ENCODE measurements around the gene NDUFS7.
"Not testable (repeated sequence)": the region's sequence is repeated elsewhere in the genome, so short reads cannot be mapped to it uniquely, and the experiment has no call there.

Gene NDUFS7

DNA sequence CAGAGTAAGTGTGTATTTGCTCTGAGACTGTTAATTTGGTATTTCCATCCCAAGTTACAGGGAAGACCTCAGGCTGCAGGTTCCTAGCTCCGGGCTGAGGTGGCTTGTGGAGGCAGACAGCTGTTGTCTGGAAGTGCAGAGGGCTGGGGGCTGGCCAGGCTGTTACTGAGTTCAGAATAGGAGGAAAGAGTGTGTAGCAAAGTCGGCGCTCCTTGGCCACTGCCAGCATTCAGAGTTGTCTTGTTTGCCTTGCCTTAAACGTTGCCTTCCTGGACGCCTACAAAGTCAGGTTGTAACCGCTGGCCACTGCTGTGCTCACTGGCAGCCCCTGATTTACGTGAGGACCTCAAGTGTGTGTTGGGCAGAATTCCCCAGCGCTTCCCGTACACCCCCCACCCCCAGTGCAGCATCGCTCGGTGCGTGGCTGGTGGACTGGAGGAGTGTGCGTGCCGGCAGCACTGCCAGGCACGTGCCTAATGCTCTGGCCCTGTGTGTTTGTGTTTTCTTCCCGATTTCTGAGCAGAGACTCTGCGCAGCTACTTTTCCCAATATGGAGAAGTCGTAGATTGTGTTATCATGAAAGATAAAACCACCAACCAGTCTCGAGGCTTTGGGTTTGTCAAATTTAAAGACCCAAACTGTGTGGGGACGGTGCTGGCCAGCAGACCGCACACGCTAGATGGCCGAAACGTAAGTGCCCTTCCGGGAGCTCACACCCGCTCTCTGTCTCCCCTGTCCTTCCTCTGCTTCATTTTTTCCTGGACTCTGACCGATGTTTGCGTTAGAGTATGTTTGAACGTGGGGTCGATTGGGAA is 34.2 kb downstream of the NDUFS7 start:
- no peak for DNase-seq (ENCODE audit: low spot score)

DNA sequence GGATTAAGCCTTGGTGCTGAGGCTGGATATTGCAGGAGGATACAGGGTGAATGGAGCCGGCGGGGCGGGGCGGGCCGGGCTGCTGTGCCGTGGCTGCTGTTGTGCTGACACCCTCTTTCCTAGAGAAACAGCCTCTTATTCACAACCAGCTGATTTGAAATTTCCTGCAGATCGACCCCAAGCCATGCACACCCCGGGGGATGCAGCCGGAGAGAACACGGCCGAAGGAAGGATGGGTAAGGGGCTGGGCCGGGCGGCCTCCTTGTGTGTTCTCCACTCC is 34.7 kb downstream of the NDUFS7 start:
- no peak for DNase-seq (ENCODE audit: low spot score)

DNA sequence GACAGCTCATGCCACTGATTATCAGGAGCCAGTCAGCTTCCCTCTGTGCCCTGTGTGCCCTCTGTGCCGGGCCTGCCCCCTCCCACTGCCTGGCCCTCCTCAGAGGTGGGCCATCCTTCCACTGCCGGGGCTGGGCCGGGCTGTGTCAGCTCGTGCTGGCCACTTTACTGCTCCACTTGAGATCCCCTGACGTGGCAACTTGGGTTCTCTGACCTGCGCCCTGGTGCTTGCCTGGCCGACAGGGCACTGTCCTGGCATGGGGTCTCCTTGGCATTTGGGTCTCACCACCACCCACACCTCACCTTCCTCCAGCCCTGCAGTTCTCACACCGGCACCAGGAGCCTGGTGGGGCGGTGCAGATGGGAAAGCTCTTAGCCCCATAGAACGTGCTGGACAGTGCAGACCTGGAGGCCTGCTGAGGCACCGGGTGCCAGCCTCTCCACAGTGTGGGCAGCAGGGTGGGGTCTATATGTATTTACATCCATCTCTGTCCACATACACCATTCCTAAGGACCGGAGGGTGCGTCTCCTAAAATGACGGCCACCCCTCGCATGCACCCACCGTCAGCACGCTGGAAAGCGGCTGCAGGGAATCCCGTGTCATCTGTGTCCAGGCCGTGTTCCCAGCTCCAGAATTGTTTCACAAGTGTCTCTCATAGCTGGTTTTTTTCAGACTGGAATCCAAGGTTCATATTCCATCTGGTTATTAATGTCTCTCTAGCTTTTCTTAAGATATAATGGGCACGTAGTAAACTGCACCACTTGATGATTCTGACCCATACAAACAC is 35.4 kb downstream of the NDUFS7 start:
- DNase-seq (ENCODE audit: low spot score): no peak

DNA sequence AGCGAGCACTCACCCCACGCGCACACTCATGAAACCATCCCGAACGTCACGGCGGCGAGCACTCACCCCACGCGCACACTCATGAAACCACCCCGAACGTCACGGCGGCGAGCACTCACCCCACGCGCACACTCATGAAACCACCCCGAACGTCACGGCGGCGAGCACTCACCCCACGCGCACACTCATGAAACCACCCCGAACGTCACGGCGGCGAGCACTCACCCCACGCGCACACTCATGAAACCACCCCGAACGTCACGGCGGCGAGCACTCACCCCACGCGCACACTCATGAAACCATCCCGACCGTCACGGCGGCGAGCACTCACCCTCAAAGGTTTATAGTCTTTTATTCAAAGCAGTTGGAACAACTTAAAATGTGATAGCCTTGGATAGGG is 36.4 kb downstream of the NDUFS7 start:
- not testable (repeated sequence) for DNase-seq (ENCODE audit: low spot score)

DNA sequence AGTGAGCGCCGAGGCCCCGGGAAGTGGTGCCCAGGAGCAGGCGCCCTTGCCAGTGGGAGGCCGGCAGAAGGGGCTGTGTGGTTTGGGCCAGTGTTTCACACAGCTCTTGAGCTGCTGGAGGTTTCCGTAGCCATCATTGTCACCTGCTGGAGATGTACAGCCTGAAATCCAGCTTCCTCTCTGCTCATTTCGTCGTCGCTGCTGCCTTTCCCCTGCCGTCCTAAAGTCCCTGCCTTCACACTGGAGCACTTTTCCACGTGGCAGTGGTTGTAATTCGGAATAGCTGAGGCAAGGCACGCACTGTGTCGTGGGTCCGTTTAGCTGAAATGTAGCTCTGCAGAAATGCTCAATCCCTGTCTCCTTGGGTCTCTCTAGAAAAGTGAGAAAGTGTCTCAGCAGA is 36.9 kb downstream of the NDUFS7 start:
- no peak for DNase-seq (ENCODE audit: low spot score)

DNA sequence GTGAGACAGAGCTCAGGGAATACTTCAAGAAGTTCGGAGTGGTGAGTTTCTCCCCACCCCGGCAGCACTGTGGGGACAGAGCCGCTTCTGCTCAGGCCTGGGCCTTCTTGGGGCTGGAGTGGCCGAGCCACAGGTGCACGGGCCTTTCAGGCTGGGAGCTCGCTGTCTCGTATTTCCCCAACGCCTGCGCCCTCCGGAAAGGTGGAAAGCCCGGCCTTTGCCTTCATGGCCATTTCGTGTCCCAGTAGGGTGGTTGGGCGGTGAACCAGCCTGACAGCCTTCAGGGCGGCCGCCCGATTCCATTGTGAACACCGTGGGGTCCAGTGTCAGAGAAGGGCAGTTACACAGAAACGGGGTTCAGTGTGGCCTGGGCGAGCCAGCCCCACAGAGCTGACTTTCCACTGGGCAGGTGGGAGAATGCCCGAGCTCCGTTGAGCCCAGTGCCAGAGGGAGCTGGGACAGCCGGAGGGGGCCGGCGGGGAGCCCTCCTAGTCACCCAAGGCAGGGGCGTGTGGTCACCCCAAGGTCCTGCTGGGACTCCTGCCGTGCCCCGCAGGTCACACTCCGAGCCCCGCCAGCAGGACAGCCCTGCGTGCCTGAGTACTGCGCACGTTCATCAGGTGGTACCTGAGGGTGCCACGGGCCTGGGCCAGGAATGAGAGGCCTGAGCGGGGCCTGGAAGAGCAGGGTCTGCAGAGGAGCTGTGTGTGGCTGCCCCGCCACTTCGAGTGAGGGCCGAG is 37.7 kb downstream of the NDUFS7 start:
- DNase-seq (ENCODE audit: low spot score): no peak

DNA sequence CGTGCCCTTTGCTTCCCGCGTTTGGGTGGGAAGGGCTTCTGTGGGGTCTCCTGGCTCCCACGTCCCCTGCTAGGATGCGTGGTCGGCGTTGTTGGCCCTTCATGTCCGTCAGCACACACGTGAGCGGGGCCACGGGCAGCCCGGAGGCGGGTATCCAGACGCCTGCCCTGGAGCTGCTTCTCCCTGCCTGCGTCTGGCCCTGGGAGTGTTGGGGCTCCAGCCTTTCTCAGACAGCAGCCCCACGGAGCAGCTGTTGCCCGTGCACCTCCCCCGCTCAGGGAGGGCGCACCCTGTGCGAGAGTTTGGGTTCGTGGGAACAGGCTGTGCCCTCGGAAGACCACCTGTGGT is 38.2 kb downstream of the NDUFS7 start:
- no peak for DNase-seq (ENCODE audit: low spot score)

DNA sequence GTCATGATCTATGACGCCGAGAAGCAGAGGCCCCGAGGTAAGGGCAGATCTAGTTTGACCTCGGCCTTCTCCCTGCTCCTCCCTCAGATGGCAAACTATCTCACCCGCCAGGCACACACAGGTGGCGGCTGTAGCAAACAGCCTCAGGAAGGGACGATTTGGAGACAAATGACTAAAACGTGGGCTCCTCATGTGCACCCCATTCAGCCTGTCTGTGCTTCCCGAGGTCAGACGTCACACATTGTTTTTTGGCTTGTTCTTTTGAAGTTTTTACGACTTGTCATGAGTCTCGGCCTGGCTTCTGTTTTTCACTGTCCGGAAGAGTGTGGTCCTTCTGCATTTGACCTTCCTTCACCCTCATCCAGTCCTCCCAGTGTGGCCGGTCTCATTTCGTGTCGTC is 38.7 kb downstream of the NDUFS7 start:
- no peak for DNase-seq (ENCODE audit: low spot score)

DNA sequence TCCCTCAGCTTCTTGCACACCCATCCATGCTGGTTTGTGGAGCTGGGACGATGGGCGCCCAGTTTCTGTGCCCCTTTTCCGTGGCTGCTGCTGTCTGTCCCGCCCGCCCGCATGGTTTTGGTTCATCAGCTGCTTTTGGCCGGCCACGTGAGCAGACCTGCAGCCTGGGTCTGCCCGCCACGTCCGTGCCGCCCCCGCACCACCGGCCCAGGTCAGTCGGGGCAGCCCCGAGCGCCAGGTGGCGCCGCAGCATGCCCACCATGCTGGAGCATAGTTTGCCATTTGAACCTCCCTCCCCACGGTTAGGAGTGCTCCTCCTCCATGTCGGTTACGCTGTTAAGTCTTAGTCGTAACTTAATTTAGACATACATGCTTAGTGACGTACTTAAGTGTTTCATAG is 39.2 kb downstream of the NDUFS7 start:
- no peak for DNase-seq (ENCODE audit: low spot score)

DNA sequence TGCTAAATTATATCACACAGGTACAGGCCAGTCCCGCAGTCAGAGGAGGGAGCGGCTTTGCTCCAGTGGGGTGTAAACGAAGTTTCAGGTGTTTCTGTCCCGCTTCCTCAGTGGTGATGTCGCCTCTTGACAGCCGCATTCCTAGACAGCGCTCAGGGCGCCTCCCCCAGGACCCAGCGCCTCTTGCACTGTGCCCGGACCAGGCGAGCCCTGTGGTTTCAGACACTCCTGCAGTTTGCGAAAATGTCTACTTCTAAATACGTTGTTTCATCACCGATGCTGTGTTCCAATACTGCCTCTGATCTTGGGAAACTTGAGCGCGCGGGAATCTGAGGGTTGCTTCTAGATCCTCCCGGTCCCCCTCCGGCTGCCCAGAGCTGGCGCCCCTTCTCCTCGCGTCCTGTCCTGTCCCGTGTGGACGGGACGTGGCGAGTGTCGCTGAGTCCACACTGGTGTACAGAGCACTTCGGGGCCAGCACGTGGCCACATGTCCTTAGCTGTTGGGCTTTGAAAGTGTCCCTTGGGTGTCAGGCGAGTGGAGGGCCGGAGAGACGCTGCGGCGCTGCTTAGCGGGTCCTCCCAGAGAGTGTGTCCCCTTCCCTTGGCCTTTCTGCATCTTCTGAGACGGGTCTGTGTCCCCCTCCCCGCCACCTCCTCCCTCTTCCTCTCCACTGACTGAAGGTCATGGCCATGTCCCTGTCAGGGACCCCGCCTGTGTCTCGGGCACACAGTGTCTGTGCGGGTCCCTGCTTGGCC is 39.9 kb downstream of the NDUFS7 start:
- DNase-seq (ENCODE audit: low spot score): no peak

DNA sequence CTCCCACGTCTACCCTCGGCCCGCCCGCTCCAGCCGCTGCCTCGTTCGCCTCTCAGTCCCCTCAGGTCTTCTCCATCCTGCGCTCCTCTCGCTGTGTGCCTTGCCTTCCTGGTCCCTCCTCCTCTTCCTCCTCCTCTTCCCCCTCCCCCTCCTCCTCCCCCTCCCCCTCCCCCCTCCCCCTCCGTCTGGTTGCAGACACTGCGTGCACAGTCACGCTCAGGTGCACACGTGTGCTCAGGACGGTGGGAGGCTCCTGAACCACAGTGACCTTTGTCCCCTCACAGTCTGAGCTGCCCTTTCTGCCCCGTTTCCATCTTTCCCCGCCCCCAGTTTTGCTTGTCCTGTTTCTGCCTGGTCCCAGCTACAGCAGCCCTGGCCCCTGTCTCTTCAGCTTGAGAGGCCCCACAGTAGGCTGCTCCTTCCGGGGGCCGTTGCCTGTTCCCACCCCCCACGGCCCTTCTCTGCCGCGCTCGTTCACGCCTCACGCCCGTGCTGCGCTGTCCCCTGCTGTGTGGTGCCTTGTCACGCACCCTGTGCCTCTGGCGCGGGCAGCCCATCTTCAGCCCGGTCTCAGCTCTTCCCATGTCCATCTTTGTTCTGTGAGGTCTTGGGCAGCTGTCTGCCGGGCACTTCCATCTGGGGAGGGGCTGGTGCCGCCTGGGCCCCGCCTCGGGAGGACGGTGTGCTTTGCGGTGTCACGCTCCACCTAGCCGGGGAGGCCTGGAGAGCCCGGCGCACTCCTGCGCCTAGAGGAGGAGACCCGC is 40.7 kb downstream of the NDUFS7 start:
- peak; percentile 91 for DNase-seq (ENCODE audit: low spot score)

DNA sequence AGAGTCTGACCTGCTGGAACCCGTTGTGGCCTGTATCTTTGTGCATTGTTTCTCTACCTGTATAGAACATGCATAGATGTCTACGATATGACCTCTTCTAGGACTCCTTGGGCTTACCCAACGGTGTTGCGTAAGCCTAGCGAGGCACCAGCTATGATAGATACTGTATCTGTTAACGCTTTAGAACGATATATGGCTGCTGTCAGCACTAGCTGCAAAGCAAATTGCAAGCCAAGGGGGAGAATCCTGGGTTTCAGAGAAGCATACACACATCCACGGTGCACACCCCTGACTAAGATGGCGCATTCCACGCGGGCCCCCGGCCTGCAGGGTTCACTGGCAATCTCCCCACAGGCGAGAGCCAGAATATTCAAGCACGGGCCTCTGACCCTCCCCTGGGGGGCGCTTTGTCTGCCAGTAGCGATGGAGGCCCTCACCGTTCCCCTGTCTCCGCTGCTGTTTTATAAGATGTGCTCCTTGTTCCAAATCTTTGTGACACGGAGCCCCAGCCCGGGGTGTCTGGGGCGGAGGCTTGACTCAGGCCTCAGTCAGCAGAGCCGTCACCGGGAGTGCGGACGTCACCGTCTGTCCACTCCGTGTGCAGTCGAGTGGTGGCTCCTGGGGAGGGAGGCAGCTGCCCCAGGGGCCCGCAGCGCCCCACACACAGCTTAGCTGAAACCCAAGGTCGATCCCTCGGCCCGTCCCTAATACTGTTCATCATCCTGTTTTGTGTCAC is 41.6 kb downstream of the NDUFS7 start:
- DNase-seq (ENCODE audit: low spot score): no peak

DNA sequence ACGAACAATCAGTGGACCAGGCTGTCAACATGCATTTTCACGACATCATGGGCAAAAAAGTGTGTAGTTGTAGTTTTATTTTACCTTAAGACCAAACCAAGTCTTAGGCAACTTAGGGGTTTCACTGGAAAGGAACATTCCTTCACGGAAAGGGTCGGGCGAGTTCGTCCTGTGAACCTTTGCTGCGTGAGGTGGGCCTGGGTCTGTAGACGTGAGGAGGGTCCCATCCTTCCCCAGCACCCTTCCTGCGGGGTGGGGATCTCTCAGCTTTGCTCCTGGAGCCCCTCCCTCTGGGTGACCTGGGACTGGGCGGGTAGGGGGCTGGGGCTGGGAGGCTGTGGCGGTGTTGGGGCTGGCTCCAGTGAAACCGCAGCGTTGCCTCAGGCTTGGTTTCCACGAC is 42.2 kb downstream of the NDUFS7 start:
- no peak for DNase-seq (ENCODE audit: low spot score)

DNA sequence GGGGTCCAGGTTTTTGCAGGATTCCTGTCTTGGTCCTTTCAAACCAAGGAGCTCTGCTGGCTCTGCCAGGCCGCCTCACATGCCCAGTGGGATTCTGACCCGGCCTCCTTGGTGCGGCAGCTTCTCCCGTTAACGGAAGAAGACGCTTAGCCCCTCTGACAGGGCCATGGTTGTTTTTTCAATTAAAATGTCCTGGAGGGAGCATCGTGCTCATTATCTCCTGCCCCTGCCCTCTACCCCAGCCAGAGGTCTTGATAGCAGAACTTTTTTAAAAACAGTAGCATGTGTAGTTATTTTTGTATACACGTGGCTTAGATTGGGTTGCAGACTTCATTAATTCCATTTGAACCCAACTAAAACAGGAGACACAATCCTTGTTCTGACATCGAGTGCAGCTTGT is 43.0 kb downstream of the NDUFS7 start:
- no peak for DNase-seq (ENCODE audit: low spot score)

DNA sequence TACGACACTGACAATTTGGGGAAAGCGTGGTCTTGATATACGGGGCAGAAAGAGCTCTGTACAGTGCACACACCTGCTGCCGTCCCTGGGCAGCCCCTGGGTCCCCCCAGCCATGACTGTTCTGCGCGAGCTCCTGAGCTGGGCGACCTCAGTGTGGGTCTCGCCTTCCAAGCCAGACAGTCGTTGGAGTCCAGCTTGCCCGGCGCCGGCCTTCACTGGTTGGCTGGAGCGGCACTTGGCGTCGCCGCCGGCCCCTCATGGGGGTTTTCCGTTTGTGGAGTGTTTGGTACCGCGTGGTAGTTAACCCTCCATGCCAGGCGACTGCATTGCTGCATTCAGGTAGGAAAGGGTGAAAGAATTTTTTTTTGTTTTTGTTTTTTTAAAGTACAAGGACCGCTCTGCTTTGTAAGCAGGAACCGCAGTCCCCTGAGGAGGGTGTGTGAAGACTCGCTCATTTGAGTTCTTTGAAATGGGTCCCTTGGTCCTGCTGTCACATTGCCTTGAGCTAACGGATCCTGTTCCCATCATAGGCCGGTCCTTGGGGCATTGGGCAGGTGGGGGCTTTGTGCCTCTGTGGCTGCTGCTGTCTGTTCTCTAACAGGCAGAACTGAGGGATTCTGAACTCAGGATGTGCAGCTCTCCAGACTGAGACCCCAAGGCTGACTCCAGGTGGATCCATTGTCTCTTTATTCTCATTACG is 43.7 kb downstream of the NDUFS7 start:
- DNase-seq (ENCODE audit: low spot score): no peak

DNA sequence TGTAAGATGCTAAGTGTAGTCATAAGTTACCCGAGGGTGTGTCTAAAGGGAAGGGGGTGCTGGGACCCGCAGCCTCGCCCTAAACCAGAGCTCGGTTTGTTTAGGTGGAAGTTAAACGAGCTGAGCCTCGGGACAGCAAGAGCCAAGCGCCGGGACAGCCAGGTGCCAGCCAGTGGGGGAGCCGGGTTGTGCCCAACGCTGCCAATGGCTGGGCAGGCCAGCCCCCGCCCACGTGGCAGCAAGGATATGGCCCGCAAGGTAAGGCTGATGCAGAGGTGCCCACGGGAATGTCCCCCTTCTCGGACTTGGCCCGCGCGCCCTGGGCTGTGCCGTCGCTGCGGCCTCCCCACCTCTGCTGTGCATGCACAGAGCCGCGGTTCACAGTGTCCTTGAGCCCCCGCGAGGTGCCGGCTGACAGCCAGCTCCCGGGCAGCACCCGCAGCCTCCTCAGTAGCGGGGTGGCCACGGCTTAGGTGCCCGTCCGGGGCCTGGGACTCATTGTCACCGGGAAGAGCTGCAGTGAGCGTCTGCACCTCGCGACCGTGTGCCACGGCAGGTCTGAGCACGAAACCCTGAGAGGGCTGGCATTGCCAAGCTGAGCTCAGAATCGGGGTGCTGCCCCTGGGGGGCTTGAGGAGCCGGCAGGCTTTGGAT is 45.2 kb downstream of the NDUFS7 start:
- no peak for DNase-seq (ENCODE audit: low spot score)

DNA sequence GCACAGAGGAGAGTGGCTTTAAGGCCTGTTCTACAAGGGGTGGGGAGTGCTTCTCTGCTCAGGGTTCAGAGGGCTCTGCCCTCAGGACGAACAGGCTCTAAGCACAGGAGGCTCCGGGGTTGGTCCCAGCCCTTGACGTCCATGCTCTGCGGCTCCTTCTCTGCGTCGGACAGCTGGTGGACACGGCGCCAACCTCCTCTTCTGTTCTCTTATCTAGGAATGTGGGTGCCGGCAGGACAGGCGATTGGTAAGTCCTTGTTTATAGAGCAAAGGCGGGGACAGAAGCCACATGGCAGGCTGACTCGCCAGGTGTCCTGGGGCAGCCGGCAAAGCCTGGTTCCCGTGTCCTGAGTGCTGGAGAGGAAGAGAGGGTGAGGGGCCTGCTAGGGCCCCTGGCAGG is 46.0 kb downstream of the NDUFS7 start:
- DNase-seq (ENCODE audit: low spot score): no peak

DNA sequence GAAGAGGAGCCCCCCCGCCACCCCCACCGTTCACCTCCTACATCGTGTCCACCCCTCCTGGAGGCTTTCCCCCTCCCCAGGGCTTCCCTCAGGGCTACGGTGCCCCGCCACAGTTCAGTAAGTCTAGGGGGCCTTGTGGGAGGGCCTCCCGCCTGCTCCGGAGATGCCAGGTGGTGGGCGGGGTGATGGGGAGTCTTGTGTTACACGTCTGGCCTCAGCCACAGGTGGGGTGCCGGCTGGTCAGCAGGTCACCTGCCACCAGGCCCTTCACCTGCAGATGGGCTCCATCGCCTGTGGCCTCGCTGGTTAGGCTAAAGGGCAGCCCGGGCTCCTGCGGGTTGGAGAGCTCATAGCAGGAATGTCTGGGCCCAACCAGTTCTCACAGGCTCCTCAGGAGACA is 46.5 kb downstream of the NDUFS7 start:
- no peak for DNase-seq (ENCODE audit: low spot score)

DNA sequence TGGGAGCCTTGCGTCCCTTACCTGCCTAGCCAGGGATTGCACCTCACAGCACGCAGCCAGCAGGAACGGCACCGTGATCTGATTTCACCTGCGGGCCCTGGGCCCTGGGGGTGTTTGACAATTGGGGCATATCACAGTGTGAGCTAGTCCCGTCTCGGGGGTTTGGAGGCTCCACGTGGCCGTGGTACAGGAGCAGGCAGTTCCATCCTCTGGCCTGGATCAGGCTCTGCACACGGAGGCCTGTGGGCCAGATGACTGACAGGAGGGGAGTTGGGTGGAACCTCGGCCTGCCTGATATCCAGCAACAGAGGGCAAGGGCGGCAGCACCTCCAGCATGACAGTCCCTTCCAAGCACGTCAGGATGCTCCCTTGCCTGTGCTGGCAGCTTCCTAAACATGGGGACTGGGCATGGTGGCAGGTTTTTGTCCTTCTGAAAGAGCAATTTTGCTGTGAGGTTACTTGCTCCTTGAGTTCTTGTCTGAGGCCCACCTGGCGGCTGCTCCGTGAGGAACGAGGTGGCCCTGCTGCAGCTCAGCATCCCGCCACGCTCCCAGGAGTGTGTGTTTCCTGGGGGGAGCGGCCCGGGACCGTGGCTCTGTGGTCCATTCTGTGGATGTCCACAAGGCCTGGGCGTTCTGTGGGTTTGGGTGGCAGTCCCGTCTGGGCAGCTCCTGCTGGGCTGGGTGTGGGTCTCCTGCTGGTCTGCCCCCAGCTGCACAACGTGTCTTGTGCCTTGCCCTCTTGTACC is 48.2 kb downstream of the NDUFS7 start:
- no peak for DNase-seq (ENCODE audit: low spot score)
